PC-3 (cell line): Measurements from ENCODE around the gene SLC26A8. TPM values are rescaled to one million over a fixed set of nuclear protein-coding genes. Genes with fewer than 3 reads are reported as not detected.
"Not testable (repeated sequence)": the region's sequence is repeated elsewhere in the genome, so short reads cannot be mapped to it uniquely, and the experiment has no call there.

Experiments used
- ATAC-seq: fragments of 200-7000 bp; cut with Tn5 transposase; 2 replicates; pipeline ENCODE4 v1.9.1; 2020; ENCODE audit warnings: mild to moderate bottlenecking, moderate library complexity
- BruUV-seq: library from RNA; stranded (reverse); fragments of 400-500 nt; replicated peaks from 2 replicates; lab custom pipeline; 2021; lab: Mats Ljungman, UMichigan
- CTCF ChIA-PET: fragments of 300-600 bp; sonication (Branson Sonifier 250); formaldehyde crosslinking; loops from one replicate; lab custom pipeline; 2022; ENCODE audit warnings: antibody characterized with exemption; lab: Charles Lee
- POLR2A ChIA-PET: fragments of 300-600 bp; sonication (Branson Sonifier 250); formaldehyde crosslinking; loops from one replicate; lab custom pipeline; 2022; ENCODE audit warnings: antibody characterized with exemption; ENCODE audit not compliant: unreplicated experiment; lab: Charles Lee
- DNase-seq: peaks from one replicate; pipeline ENCODE4 v3.0.0-alpha.2; 2015
- H2AFZ ChIP-seq: fragments of 300-600 bp; sonication (generic); 2 replicates; pipeline ENCODE4 v1.6.0; 2016; ENCODE audit warnings: antibody characterized with exemption, low read length
- H3F3A ChIP-seq: fragments of 300-600 bp; sonication (generic); one replicate; pipeline ENCODE4 v1.6.0; 2017; ENCODE audit warnings: antibody characterized with exemption, low read length, control low read depth, mild to moderate bottlenecking; ENCODE audit not compliant: unreplicated experiment
- H3K27ac ChIP-seq: fragments of 300-600 bp; sonication (generic); 2 replicates; pipeline ENCODE4 v1.5.1; 2016; ENCODE audit warnings: mild to moderate bottlenecking, low read length
- H3K27me3 ChIP-seq: fragments of 300-600 bp; sonication (generic); 2 replicates; pipeline ENCODE4 v1.6.1; 2016; ENCODE audit warnings: low read length, mixed read lengths
- H3K36me3 ChIP-seq: fragments of 300-600 bp; sonication (generic); 2 replicates; pipeline ENCODE4 v1.6.1; 2016; ENCODE audit warnings: low read depth, mixed run types, low read length, mixed read lengths
- H3K4me1 ChIP-seq: fragments of 300-600 bp; sonication (generic); 2 replicates; pipeline ENCODE4 v1.5.1; 2016; ENCODE audit warnings: low read length; ENCODE audit not compliant: insufficient read depth
- H3K4me2 ChIP-seq: fragments of 300-600 bp; sonication (generic); 2 replicates; pipeline ENCODE4 v1.6.0; 2016; ENCODE audit warnings: low read length
- H3K4me3 ChIP-seq: fragments of 300-600 bp; sonication (generic); 2 replicates; pipeline ENCODE4 v1.5.1; 2016; ENCODE audit warnings: mild to moderate bottlenecking, low read length, mixed read lengths
- H3K79me2 ChIP-seq: fragments of 300-600 bp; sonication (generic); 2 replicates; pipeline ENCODE4 v1.6.1; 2017; ENCODE audit warnings: low read length, mixed read lengths
- H3K9ac ChIP-seq: fragments of 300-600 bp; sonication (generic); 2 replicates; pipeline ENCODE4 v1.6.0; 2016; ENCODE audit warnings: mild to moderate bottlenecking, low read length
- H3K9me2 ChIP-seq: fragments of 300-600 bp; sonication (generic); replicated peaks from 2 replicates; pipeline ENCODE4 v1.6.1; 2016; ENCODE audit warnings: mixed run types, low read length, mixed read lengths
- H3K9me3 ChIP-seq: fragments of 300-600 bp; sonication (generic); 2 replicates; pipeline ENCODE4 v1.6.1; 2016; ENCODE audit warnings: low read length, mixed read lengths
- H4K20me1 ChIP-seq: fragments of 300-600 bp; sonication (generic); 2 replicates; pipeline ENCODE4 v1.6.1; 2016; ENCODE audit warnings: low read length, mixed read lengths
- CTCF ChIP-seq: fragments of 300-600 bp; sonication (generic); conservative IDR thresholded peaks from 2 replicates; pipeline ENCODE4 v1.5.1; 2017; ENCODE audit warnings: antibody characterized with exemption, low read depth, mild to moderate bottlenecking, low read length
- EZH2 ChIP-seq: fragments of 300-600 bp; sonication (generic); IDR thresholded peaks from one replicate; pipeline ENCODE4 v1.6.1; 2017; ENCODE audit warnings: antibody characterized with exemption, mild to moderate bottlenecking, low read length; ENCODE audit not compliant: unreplicated experiment
- EZH2phosphoT487 ChIP-seq: fragments of 300-600 bp; sonication (generic); IDR thresholded peaks from 2 replicates; pipeline ENCODE4 v1.6.1; 2018; ENCODE audit warnings: mild to moderate bottlenecking, antibody characterized with exemption, low read length, borderline replicate concordance
- intact Hi-C: fragments of 100-400 bp; cut with micrococcal nuclease; formaldehyde crosslinking; loops from 2 replicates; pipeline ENCODE4 v1.9.0; 2023
- total RNA-seq: library from RNA; depleted of rRNA; stranded (reverse); fragments of >200 nt; gene quantifications from 2 replicates; pipeline ENCODE4 v1.2.3, GENCODE V29; 2014

Gene SLC26A8
- total RNA-seq, 1 experiment from 2014 or later: not detected

GRCh38 chr6:35908753-35909401 lies 115.6 kb downstream of the SLC26A8 start:
- H3K4me3 ChIP-seq, H3K9me2 ChIP-seq, intact Hi-C loops, ATAC-seq, H3K9me3 ChIP-seq, CTCF ChIA-PET, H3K27ac ChIP-seq, H3K9ac ChIP-seq, POLR2A ChIA-PET, H3K4me2 ChIP-seq, H3K27me3 ChIP-seq, DNase-seq, BruUV-seq, H2AFZ ChIP-seq, H4K20me1 ChIP-seq, H3F3A ChIP-seq: not testable (repeated sequence)
- Histone ChIP-seq H3K36me3 (peaks cover 57% of the 10 kb centered on the region), H3K79me2 (peaks cover 96% of the 10 kb centered on the region), H3K4me1 (peaks cover 19% of the 10 kb centered on the region)

GRCh38 chr6:35907750-35908149 lies 116.7 kb downstream of the SLC26A8 start:
- DNase-seq (no peak), ATAC-seq (no peak)
- no peak overlapping the region for H2AFZ ChIP-seq
- no peak for TF ChIP-seq EZH2phosphoT487
- no peaks in the 10 kb centered on the region for H3K9me3 ChIP-seq
- peaks cover 56% of the 10 kb centered on the region for H3K36me3 ChIP-seq
- H3K4me2 ChIP-seq: no peak overlapping the region
- intact Hi-C loops: no loop called here
- H3K27ac ChIP-seq: no peak overlapping the region
- no peaks in the 10 kb centered on the region for H3F3A ChIP-seq
- H4K20me1 ChIP-seq: peaks cover 4% of the 10 kb centered on the region; the same call in 1 of the 2 replicates
- POLR2A ChIA-PET: no interaction called here
- no TSS peak for BruUV-seq
- H3K4me3 ChIP-seq: no peak overlapping the region
- CTCF ChIA-PET: no interaction called here
- H3K27me3 ChIP-seq: no peaks in the 10 kb centered on the region
- no peaks in the 10 kb centered on the region for H3K9me2 ChIP-seq
- H3K79me2 ChIP-seq: peaks cover 96% of the 10 kb centered on the region
- no peak overlapping the region for H3K9ac ChIP-seq
- H3K4me1 ChIP-seq: peaks cover 13% of the 10 kb centered on the region

GRCh38 chr6:35906499-35906846 lies 118.0 kb downstream of the SLC26A8 start:
- BruUV-seq: no TSS peak
- intact Hi-C loops: no loop called here
- ChIA-PET POLR2A (interaction anchor here (0.6 kb wide), 1 partner anchor 15 kb away, joined by 3 read pairs; no protein-coding TSS in a partner anchor), CTCF (interaction anchor here (0.6 kb wide), 1 partner anchor 1851 kb away, joined by 4 read pairs; no protein-coding TSS in a partner anchor)
- no peaks in the 10 kb centered on the region for H3K27me3 ChIP-seq
- H4K20me1 ChIP-seq: peaks cover 9% of the 10 kb centered on the region; the same call in 1 of the 2 replicates
- H3K27ac ChIP-seq: no peak overlapping the region
- peaks cover 96% of the 10 kb centered on the region for H3K79me2 ChIP-seq
- ATAC-seq: no peak
- no peak overlapping the region for H3K4me3 ChIP-seq
- no peaks in the 10 kb centered on the region for H3K9me2 ChIP-seq
- no peaks in the 10 kb centered on the region for H3K4me1 ChIP-seq
- H2AFZ ChIP-seq: no peak overlapping the region
- peaks cover 47% of the 10 kb centered on the region for H3K36me3 ChIP-seq
- DNase-seq: no peak
- H3K4me2 ChIP-seq: no peak overlapping the region
- no peaks in the 10 kb centered on the region for H3F3A ChIP-seq
- TF ChIP-seq EZH2phosphoT487 (no peak), EZH2 (no peak), CTCF (no peak)
- H3K9ac ChIP-seq: no peak overlapping the region
- no peaks in the 10 kb centered on the region for H3K9me3 ChIP-seq
